ENCODE measurements around the gene BTK. TPM values are rescaled to one million over a fixed set of nuclear protein-coding genes. Genes with fewer than 3 reads are reported as not detected.

The BTK gene
- total RNA-seq, 4 donors from 2014 or later, result 1.5 to 3.6 (median 3.4) TPM

GRCh38 chrX:101362757-101363156 lies 23.2 kb downstream of the BTK start:
- intact Hi-C loops (cut with DNase I; ENCODE audit: low total_unique reads), result no loop called here
- no peak for DNase-seq (ENCODE audit: low spot score in 2 of 2)
- TF ChIP-seq CTCF (IDR thresholded peaks at IDR 0.05), result no peak
- no peak for TF ChIP-seq POLR2A (IDR thresholded peaks at IDR 0.05)
- no peak overlapping the region for H3K4me3 ChIP-seq (ENCODE audit: low read depth, poor library complexity, severe bottlenecking)

- TF ChIP-seq CTCF (IDR thresholded peaks at IDR 0.05), result no peak
- TF ChIP-seq POLR2A (IDR thresholded peaks at IDR 0.05), result no peak
- no peak for DNase-seq (ENCODE audit: low spot score in 2 of 2)
- no peak overlapping the region for H3K4me3 ChIP-seq (ENCODE audit: low read depth, poor library complexity, severe bottlenecking)
- 32 to 51% methylated on average over 3 of the region's 3 CpGs for WGBS, 2 donors
- intact Hi-C loops (cut with DNase I; ENCODE audit: low total_unique reads), result no loop called here
These were observed 23.9 kb downstream of the BTK start for GRCh38 chrX:101362116-101362515.

GRCh38 chrX:101360390-101360789 lies 25.6 kb downstream of the BTK start:
- 55 to 61% methylated on average over 7 of the region's 7 CpGs for whole genome bisulfite sequencing, 2 donors
- TF ChIP-seq POLR2A (IDR thresholded peaks at IDR 0.05) (no peak), CTCF (IDR thresholded peaks at IDR 0.05) (no peak)
- no peak for DNase-seq (ENCODE audit: low spot score in 2 of 2)
- intact Hi-C loops (cut with DNase I; ENCODE audit: low total_unique reads), result no loop called here
- H3K4me3 ChIP-seq (ENCODE audit: low read depth, poor library complexity, severe bottlenecking), result no peak overlapping the region

- DNase-seq (ENCODE audit: low spot score in 2 of 2), result no peak
- no peak overlapping the region for H3K4me3 ChIP-seq (ENCODE audit: low read depth, poor library complexity, severe bottlenecking)
- intact Hi-C loops (cut with DNase I; ENCODE audit: low total_unique reads), result no loop called here
- WGBS, 2 donors, result 48 to 57% methylated on average over 1 of the region's 1 CpG
- TF ChIP-seq POLR2A (IDR thresholded peaks at IDR 0.05), result no peak
- TF ChIP-seq CTCF (IDR thresholded peaks at IDR 0.05), result no peak
These were observed 26.0 kb downstream of the BTK start for GRCh38 chrX:101359966-101360365.

GRCh38 chrX:101357166-101357795 lies 28.7 kb downstream of the BTK start:
- TF ChIP-seq CTCF (IDR thresholded peaks at IDR 0.05) (no peak), POLR2A (IDR thresholded peaks at IDR 0.05) (no peak)
- 59 to 64% methylated on average over 5 of the region's 5 CpGs for WGBS, 2 donors
- DNase-seq (ENCODE audit: low spot score in 2 of 2), result no peak
- no peak overlapping the region for H3K4me3 ChIP-seq (ENCODE audit: low read depth, poor library complexity, severe bottlenecking)
- intact Hi-C loops (cut with DNase I; ENCODE audit: low total_unique reads), result no loop called here

GRCh38 chrX:101349193-101349562 lies 36.8 kb downstream of the BTK start:
- no peak for DNase-seq (ENCODE audit: low spot score in 2 of 2)
- intact Hi-C loops (cut with DNase I; ENCODE audit: low total_unique reads), result no loop called here
- peak overlapping the region; percentile 38 for H3K4me3 ChIP-seq (ENCODE audit: low read depth, poor library complexity, severe bottlenecking)
- TF ChIP-seq CTCF (IDR thresholded peaks at IDR 0.05), result no peak
- no peak for TF ChIP-seq POLR2A (IDR thresholded peaks at IDR 0.05)
- 14 to 32% methylated on average over 4 of the region's 4 CpGs for WGBS, 2 donors

Measured in lower leg skin (tissue), 4 donors.